ENCODE measurements around the gene NECTIN4.

GRCh38 chr1:161077426-161077825, 11.9 kb downstream of the NECTIN4 start:
- no peak for TF ChIP-seq CTCF (IDR thresholded peaks at IDR 0.05; ENCODE audit: borderline replicate concordance, extremely low read depth, low read length, poor library complexity, severe bottlenecking)
- no peak for TF ChIP-seq EZH2 (IDR thresholded peaks at IDR 0.05; ENCODE audit: borderline replicate concordance, low read depth, low read length, severe bottlenecking)
